ENCODE measurements around the gene RNF14. TPM values are rescaled to one million over a fixed set of nuclear protein-coding genes. Genes with fewer than 3 reads are reported as not detected.
"Not testable (repeated sequence)": the region's sequence is repeated elsewhere in the genome, so short reads cannot be mapped to it uniquely, and the experiment has no call there.

RNF14 gene, protein sequence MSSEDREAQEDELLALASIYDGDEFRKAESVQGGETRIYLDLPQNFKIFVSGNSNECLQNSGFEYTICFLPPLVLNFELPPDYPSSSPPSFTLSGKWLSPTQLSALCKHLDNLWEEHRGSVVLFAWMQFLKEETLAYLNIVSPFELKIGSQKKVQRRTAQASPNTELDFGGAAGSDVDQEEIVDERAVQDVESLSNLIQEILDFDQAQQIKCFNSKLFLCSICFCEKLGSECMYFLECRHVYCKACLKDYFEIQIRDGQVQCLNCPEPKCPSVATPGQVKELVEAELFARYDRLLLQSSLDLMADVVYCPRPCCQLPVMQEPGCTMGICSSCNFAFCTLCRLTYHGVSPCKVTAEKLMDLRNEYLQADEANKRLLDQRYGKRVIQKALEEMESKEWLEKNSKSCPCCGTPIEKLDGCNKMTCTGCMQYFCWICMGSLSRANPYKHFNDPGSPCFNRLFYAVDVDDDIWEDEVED
- total RNA-seq, result 51.6 TPM
- long read RNA-seq, full-length matches to known transcripts, result 25 of 50 reads
- long read RNA-seq, partial matches to known transcripts, result 6 of 50 reads
- long read RNA-seq, other reads (novel, unspliced or antisense), result 19 of 50 reads

DNA sequence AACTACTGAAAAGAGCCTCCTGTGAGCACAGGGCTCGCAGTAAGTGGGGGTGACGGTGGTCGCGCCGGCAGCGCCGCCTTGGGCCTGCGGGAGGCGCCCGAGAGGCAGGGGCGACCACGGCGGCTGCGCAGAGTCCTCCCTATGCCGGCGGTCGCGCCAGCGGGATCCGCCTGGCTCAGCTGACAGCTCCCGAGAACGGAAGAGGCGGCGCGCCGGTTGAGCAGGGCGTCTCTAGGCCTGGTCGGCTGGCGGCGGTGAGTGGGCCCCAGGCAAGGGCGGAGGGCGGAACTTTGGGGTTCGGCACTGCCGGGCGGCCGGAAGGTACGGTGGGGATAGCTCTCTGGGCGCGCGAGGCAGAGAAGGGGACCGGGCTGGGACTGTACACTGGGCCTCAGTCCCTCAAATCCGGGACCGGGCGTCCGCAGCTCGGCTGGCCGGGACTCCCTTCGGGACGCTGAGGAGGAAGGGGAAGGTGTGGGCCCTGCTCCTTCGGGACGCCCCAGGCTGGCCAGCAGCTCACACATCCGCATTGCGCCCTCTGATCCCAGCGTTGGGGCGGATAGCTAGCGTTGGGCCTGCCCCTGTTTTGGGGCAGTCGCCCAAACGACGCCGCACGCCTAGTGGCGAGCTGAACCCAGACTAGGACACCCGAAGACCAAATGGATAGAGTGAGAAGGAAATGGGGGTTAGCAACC lies at the start of gene RNF14:
Gene RNF14, plus strand, starts transcription at position 192 of the 695 bp plus-strand sequence. CDS start 4,484 bp downstream, outside the sequence.
- ATAC-seq, result peak; percentile 98
- Histone ChIP-seq H3K9me3 (no peaks in the 10 kb centered on the region), H3K27me3 (no peaks in the 10 kb centered on the region), H3K36me3 (peaks cover 22% of the 10 kb centered on the region), H3K4me3 (peak within 1 kb of the TSS; percentile 77), H3K4me1 (peaks cover 14% of the 10 kb centered on the region), H3K27ac (peak within 1 kb of the TSS; percentile 98)
- peak; percentile 99 for DNase-seq
- intact Hi-C loops (cut with DNase I), result no loop called here
- TF ChIP-seq, protein P1, sequence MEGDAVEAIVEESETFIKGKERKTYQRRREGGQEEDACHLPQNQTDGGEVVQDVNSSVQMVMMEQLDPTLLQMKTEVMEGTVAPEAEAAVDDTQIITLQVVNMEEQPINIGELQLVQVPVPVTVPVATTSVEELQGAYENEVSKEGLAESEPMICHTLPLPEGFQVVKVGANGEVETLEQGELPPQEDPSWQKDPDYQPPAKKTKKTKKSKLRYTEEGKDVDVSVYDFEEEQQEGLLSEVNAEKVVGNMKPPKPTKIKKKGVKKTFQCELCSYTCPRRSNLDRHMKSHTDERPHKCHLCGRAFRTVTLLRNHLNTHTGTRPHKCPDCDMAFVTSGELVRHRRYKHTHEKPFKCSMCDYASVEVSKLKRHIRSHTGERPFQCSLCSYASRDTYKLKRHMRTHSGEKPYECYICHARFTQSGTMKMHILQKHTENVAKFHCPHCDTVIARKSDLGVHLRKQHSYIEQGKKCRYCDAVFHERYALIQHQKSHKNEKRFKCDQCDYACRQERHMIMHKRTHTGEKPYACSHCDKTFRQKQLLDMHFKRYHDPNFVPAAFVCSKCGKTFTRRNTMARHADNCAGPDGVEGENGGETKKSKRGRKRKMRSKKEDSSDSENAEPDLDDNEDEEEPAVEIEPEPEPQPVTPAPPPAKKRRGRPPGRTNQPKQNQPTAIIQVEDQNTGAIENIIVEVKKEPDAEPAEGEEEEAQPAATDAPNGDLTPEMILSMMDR (IDR thresholded peaks at IDR 0.05), result peak; percentile 99

DNA sequence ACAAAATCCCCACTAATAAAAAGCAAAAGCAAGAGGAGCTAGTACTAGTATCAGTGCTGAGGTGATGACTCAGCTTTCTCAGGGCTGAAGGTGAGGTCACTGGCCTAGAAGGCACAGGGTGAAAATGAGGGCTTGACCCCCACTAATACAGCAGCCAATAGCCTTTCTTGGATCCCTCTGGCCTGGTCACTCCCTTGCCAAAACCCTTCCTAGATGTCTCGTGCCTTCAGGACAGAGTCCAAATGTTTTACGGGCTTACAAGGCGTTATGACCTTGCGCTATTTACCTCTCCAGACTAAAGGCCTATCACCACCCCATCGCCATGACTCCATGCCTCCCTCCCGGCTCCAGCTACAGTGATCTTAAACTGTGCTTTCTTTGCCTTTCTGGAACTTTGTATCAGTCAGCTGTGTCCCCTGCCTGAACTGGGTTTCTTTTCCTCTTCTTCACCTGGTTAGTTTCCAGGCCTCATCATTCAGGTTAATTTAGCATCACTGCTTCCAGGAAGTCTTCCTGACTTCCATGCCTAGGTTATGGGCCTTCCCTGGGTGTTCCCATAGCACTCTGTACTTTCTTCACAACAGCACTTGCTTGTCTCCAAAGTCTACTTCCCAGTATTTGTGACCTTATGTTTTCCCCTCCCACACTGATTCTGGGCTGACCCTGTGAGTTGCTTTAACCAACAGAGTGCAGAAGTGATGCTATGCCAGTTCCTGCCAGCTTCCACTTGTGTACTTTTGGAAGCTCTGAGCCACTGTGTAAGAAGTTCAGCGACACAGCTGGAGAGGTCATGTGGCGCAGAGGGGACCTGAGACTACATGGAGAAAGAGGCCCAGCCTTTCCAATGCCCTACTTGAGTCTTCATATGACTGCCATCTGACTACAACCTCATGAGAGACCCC lies 49.4 kb upstream of the RNF14 start:
- no peaks in the 10 kb centered on the region for H3K9me3 ChIP-seq
- peaks cover 9% of the 10 kb centered on the region for H3K4me1 ChIP-seq
- DNase-seq (no peak), ATAC-seq (no peak)
- no peaks in the 10 kb centered on the region for H3K36me3 ChIP-seq
- no peak overlapping the region for H3K4me3 ChIP-seq
- intact Hi-C loops (cut with DNase I), result no loop called here
- TF ChIP-seq, protein P1 (IDR thresholded peaks at IDR 0.05), result no peak
- no peak overlapping the region for H3K27ac ChIP-seq
- no peaks in the 10 kb centered on the region for H3K27me3 ChIP-seq

DNA sequence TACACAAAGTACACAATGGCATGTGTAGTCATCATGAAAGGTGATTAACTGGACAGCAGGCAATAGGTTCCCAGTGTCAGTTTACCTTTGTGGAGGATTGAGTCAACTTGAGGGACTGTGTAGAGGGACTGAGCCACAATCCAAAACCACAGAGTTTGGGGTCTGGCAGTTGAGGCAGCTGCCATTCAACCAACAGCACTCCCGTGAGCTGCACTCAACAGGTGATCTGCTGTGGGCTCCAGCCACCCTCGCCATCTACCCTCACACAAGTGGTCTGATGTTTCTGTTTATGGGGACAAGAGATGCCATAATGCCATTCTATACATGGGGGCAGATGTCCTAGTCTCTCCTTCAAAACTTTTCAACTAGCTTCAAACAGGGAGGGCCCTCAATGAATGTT lies 48.1 kb upstream of the RNF14 start:
- Histone ChIP-seq H3K4me3 (no peak overlapping the region), H3K27ac (no peak overlapping the region), H3K36me3 (peaks cover 11% of the 10 kb centered on the region), H3K4me1 (peaks cover 12% of the 10 kb centered on the region), H3K27me3 (no peaks in the 10 kb centered on the region), H3K9me3 (no peaks in the 10 kb centered on the region)
- no peak for DNase-seq
- intact Hi-C loops (cut with DNase I), result no loop called here
- no peak for ATAC-seq
- TF ChIP-seq, protein P1 (IDR thresholded peaks at IDR 0.05), result no peak

DNA sequence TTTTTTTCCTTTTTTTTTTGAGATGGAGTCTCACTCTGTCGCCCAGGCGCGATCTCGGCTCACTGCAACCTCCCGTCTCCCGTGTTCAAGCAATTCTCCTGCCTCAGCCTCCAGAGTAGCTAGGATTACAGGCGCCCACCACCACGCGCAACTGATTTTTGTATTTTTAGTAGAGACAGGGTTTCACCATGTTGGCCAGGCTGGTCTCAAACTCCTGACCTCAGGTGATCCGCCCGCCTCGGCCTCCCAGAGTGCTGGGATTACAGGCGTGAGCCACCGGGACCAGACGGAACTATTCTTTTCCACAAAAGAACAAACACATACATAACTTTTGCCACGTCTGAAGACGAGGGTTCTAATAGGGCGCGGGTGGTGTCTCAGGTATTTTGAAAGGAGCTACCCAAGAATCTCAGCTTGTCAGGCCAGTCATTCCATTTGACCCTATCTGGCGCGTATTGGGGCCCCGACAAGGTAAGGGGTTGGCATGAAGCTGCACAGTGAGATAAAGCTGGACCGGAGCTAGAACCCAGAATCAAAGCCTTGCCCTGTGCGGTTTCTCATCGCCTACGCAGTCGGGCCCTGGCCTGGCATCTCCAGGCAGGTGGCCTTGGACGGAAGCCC lies 46.0 kb upstream of the RNF14 start:
- H3K36me3 ChIP-seq, result peaks cover 33% of the 10 kb centered on the region
- H3K4me1 ChIP-seq, result peaks cover 12% of the 10 kb centered on the region
- peak overlapping the region; percentile 96 for H3K27ac ChIP-seq
- H3K4me3 ChIP-seq, result peak overlapping the region; percentile 74
- H3K27me3 ChIP-seq; DNase-seq; intact Hi-C loops (cut with DNase I); ATAC-seq; H3K9me3 ChIP-seq: not testable (repeated sequence)

DNA sequence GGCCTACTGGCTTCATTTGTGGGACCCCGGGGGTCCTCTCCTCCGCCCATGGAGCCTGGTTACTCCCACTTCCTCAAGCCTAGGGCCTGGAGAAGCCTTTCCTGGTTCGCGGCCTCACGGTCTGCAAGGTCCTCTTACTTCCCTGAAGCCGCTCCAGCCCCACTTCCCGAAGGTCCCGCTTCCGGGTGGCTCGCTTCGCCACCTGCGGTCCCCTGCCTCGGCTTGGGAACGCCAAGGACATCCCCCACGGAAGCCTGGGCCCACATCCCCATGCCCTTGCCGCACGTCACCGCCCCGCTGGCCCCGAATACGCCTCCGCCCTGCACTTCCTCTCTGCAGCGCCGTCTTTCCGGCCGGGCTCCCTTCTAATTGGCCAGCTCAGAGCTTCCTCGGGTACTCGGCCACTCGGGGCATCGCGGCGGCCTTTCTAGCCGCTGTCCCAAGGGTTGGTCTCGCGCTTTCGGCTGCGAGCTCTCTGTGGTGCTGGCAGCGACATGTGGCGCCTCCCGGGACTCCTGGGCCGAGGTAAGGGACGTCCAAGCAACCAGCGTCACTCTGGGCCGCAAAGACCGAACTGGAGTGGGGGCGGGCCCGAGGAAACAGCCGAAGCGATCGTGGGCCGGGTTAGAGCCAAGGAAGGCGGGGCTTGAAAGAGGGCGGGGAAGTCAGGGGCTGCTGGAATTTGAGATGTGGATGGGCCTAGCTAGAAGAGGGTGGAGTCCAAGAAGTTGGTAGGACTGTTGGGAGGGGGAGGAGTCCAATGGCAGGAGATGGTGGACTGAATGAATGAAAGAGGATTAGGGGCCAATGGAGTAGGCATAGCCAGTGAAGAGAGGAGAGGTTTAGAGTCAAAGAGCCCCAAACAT lies 45.2 kb upstream of the RNF14 start, which contains the start of gene DELE1:
Gene DELE1, plus strand, starts transcription at position 424 of the 866 bp plus-strand sequence. Its CDS starts 71 bp downstream, at position 495.
- TF ChIP-seq, protein P1 (IDR thresholded peaks at IDR 0.05), result no peak
- intact Hi-C loops (cut with DNase I), result no loop called here
- Histone ChIP-seq H3K4me3 (peak within 1 kb of the TSS; percentile 74), H3K9me3 (no peaks in the 10 kb centered on the region), H3K27me3 (no peaks in the 10 kb centered on the region), H3K27ac (peak within 1 kb of the TSS; percentile 96), H3K4me1 (peaks cover 12% of the 10 kb centered on the region), H3K36me3 (peaks cover 40% of the 10 kb centered on the region)
- ATAC-seq, result peak; percentile 98
- DNase-seq, result peak; percentile 98

Measured in upper lobe of right lung (tissue), 1 donor.